ENCODE results near the gene NEK7. TPM values are rescaled to one million over a fixed set of nuclear protein-coding genes. Genes with fewer than 3 reads are reported as not detected.

NEK7 gene
- total RNA-seq, 4 donors from 2014 or later = 123 to 219 (median 141) TPM

- no peak for DNase-seq (ENCODE audit: low spot score in 2 of 2)
- H3K4me3 ChIP-seq = no peak overlapping the region
- TF ChIP-seq EP300 (IDR thresholded peaks at IDR 0.05) = no peak
- TF ChIP-seq POLR2A (IDR thresholded peaks at IDR 0.05) = no peak
- no peak for TF ChIP-seq CTCF (IDR thresholded peaks at IDR 0.05)
- H3K27ac ChIP-seq = no peak overlapping the region
- peaks cover 0 to 3% (median 0%) of the 10 kb centered on the region in 4 donors for H3K9me3 ChIP-seq
- H3K36me3 ChIP-seq = no peaks in the 10 kb centered on the region
- H3K27me3 ChIP-seq = no peaks in the 10 kb centered on the region
- no peaks in the 10 kb centered on the region for H3K4me1 ChIP-seq
- WGBS, 2 donors = 83 to 95% methylated on average over 1 of the region's 1 CpG
These were observed 210.5 kb downstream of the NEK7 start for GRCh38 chr1:198367296-198367695.

GRCh38 chr1:198370996-198371395 is 214.2 kb downstream of the NEK7 start:
- WGBS, 2 donors = 24 to 29% methylated on average over 1 of the region's 1 CpG

More at GRCh38 chr1:198370996-198371395, 214.2 kb downstream of the NEK7 start:
- no peaks in the 10 kb centered on the region for H3K27me3 ChIP-seq
- no peaks in the 10 kb centered on the region for H3K4me1 ChIP-seq
- no peak overlapping the region for H3K4me3 ChIP-seq
- H3K36me3 ChIP-seq = no peaks in the 10 kb centered on the region
- TF ChIP-seq EP300 (IDR thresholded peaks at IDR 0.05) (no peak), POLR2A (IDR thresholded peaks at IDR 0.05) (no peak), CTCF (IDR thresholded peaks at IDR 0.05) (no peak)
- H3K9me3 ChIP-seq = peaks cover 0 to 10% (median 0%) of the 10 kb centered on the region in 4 donors
- no peak for DNase-seq (ENCODE audit: low spot score in 2 of 2)
- no peak overlapping the region for H3K27ac ChIP-seq

Other genes starting within 250 kb of the NEK7 start
- 1 to 10 TPM in 1 of 4 donors, not detected in 3; 1.6 TPM for gene LHX9, start 239.6 kb upstream of the NEK7 start, total RNA-seq

Measured in tibial nerve (tissue), 4 donors.